Liver (tissue), 3 donors: ENCODE measurements around the gene HNRNPA1.

ENCODE experiments used
- CTCF ChIP-seq: fragments of 150-350 bp; IDR thresholded peaks from 2 replicates; pipeline ENCODE4 v1.5.1; 2017; ENCODE audit warnings: improper control_type of control experiment, low read depth, low read length; ENCODE audit not compliant: missing input control
- EGR1 ChIP-seq, 2 donors: IDR thresholded peaks; 2 replicates each; pipeline ENCODE4 v1.6.1; 2016 to 2018; ENCODE audit warnings: antibody characterized with exemption in 2 of 2, low read depth in 2 of 2
- MAX ChIP-seq: IDR thresholded peaks from 2 replicates; pipeline ENCODE4 v1.6.1; 2016; ENCODE audit warnings: antibody characterized with exemption
- donor health status: healthy.
- donor health status: healthy.

GRCh38 chr12:54324617-54325441 lies 44.3 kb downstream of the HNRNPA1 start, which contains the start of gene COPZ1:
- peak; percentile 75 for TF ChIP-seq CTCF
- TF ChIP-seq EGR1 (IDR thresholded peaks at IDR 0.05; ENCODE audit: low read depth in 2 of 2), result peak in 1 of 2 donors; percentile 19
- TF ChIP-seq MAX, result peak; percentile 38
